ENCODE results near the gene SPDEF.

The SPDEF gene

DNA sequence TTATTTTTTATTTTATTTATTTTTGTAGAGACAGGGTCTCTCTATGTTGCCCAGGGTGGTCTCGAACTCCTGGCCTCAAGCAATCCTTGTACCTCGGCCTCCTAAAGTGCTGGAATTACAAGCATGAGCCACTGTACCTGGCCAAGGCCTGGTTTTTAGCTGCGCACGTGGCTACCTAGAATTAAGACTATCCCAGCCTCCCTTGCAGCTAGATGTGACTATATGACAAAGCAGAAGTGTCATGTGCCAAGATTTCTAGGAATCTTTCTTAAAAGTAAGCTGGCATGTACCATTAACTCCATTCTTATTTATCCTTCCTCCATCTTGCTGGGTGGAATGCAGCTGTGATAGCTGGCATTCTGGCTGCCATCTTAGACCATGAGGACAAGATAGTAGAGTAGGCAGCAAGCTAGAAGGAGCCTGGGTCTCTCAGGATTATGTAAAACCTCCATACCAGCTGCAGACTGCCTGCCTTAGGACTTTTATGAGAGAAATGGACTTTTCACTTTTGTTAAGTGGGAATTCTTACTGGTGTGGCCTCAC lies 2.1 kb upstream of the SPDEF start:
- H3K4me3 ChIP-seq (ENCODE audit: low read length), result no peak overlapping the region
- TF ChIP-seq, protein P1, sequence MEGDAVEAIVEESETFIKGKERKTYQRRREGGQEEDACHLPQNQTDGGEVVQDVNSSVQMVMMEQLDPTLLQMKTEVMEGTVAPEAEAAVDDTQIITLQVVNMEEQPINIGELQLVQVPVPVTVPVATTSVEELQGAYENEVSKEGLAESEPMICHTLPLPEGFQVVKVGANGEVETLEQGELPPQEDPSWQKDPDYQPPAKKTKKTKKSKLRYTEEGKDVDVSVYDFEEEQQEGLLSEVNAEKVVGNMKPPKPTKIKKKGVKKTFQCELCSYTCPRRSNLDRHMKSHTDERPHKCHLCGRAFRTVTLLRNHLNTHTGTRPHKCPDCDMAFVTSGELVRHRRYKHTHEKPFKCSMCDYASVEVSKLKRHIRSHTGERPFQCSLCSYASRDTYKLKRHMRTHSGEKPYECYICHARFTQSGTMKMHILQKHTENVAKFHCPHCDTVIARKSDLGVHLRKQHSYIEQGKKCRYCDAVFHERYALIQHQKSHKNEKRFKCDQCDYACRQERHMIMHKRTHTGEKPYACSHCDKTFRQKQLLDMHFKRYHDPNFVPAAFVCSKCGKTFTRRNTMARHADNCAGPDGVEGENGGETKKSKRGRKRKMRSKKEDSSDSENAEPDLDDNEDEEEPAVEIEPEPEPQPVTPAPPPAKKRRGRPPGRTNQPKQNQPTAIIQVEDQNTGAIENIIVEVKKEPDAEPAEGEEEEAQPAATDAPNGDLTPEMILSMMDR (conservative IDR thresholded peaks at IDR 0.05; ENCODE audit: low read depth, low read length), result no peak
- no peak for DNase-seq (ENCODE audit: low read depth)

DNA sequence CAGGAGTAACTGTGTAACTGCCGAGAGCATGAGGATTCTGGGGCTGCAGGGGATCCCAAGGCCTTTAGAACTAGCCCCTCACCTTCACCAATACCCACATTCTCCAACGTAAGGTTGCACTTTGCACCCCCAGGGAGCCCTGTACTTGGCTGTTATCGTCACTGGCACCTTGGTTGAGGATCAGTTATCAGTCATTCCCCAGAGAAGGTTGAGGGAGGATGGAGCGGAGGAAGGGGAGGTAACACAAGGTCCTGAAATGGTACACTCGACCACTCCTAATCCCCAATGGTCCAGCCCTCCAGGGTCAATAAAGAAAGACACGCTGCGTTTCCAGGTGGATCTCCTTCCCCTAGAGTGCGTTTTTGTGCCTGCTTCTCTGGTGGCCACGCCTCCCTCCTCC lies 1.1 kb upstream of the SPDEF start:
- no peak overlapping the region for H3K4me3 ChIP-seq (ENCODE audit: low read length)
- no peak for DNase-seq (ENCODE audit: low read depth)
- TF ChIP-seq, protein P1 (conservative IDR thresholded peaks at IDR 0.05; ENCODE audit: low read depth, low read length), result no peak

DNA sequence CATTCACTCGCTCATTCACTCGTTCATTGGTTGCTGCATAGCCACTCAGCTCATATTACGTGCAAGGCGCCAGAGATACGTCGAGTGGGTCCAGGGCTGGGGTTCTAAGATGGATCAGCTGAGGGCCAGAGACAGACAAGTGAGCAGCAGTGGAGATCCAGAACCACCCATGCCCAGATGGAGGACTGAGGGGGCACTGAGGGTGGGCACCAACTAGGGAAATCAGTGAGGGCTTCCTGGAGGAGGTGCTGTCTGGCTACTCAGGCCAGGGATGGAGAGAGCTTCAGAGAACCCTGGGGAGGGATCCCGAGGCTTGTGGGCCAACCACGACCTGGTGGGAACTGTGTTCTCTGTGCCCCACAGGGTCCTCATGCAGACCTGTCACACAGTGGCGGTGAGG lies 364 bp upstream of the SPDEF start:
- H3K4me3 ChIP-seq (ENCODE audit: low read length), result no peak overlapping the region
- TF ChIP-seq, protein P1 (conservative IDR thresholded peaks at IDR 0.05; ENCODE audit: low read depth, low read length), result no peak
- no peak for DNase-seq (ENCODE audit: low read depth)

DNA sequence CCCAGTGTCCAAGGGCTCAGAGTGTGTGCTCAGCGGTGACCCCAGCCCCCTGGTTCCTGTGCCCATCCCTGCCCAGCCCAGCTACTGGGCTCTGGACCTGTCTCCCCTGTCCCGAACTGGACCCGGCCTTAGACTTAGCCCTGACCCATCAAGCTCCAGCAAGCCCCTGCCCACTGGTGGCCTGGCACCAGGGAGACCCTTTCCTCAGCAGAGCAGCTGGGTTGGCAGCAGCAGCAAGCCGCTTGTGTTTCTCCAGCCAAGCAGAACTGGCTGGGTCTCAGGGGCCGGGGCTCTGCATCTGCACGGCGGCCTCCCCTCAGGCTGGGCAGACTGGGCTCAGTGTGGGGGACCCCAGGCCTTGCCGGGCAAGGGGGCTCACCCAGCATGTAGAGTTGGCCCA lies 801 bp downstream of the SPDEF start:
- H3K4me3 ChIP-seq (ENCODE audit: low read length), result no peak overlapping the region
- TF ChIP-seq, protein P1 (conservative IDR thresholded peaks at IDR 0.05; ENCODE audit: low read depth, low read length), result no peak
- no peak for DNase-seq (ENCODE audit: low read depth)

DNA sequence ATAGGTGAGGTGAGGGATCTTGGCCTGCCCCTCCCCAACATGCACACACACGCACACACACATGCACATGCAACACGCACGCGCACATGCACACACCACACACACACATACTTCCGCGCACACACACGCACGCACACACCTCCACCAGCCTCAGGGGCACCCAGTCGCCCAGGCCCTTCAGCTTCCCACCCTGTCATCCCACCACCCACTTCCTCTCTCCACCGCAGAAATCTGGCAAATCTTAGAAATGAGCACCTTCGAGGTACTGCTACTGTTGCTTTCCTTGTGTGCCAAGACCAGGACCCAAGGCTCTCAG lies 1.2 kb downstream of the SPDEF start:
- H3K4me3 ChIP-seq (ENCODE audit: low read length), result no peak overlapping the region
- TF ChIP-seq, protein P1 (conservative IDR thresholded peaks at IDR 0.05; ENCODE audit: low read depth, low read length), result no peak
- no peak for DNase-seq (ENCODE audit: low read depth)

DNA sequence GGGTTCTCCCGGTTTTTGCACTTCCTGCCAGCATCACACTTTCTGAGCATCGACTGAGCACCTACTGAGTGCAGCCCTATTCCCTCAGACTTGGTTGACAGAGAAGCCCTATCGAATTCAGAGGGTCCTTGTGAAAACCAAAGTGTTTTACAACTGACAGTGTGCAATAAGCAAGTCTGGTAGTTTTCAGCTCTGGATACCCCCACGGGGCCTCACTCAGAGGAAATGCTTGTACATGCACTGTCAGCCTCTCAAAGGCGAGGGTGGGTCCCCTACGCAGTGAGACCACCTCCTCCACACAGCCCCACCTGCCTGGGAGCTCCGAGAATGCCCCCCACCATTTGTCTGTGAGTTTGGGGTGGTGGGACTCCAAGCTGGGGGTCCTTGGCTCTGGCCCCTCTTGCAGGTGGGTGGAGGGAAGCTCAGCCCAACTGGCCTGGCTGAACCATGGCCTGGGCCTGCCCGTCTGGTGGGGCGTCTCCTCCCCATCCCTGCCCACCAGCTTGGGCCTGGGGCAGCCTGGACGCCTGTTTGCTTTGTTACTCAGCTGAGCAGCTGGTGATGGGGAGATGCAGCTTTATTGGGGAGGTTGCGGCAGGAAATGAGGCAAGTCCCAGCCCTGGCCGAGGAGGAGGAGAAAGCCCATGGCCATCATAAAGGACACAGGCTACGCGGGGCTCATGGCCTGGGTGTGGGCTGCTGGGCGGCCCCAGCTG lies 1.7 kb downstream of the SPDEF start:
- TF ChIP-seq, protein P1 (conservative IDR thresholded peaks at IDR 0.05; ENCODE audit: low read depth, low read length), result no peak
- no peak for DNase-seq (ENCODE audit: low read depth)
- no peak overlapping the region for H3K4me3 ChIP-seq (ENCODE audit: low read length)

DNA sequence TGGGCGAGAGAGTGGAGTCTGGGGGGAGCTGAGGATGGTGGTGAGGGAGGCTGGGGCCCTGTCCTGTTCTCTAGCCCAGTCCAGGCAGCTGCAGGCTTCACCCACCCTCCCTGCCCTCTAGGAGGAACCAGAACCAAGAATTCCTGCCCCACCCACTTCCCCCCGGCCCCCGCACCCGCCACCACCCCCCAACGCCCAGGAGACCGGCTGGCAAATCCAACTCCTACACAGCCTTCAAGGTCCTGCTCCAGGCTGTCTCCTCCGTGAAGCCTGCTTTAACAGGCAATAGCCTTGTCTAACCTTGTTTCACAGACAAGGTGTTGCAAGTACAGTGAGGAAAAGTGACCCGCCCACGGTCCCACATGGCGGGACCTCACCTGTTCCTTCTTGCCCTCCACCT lies 2.4 kb downstream of the SPDEF start:
- no peak for DNase-seq (ENCODE audit: low read depth)
- TF ChIP-seq, protein P1 (conservative IDR thresholded peaks at IDR 0.05; ENCODE audit: low read depth, low read length), result no peak
- no peak overlapping the region for H3K4me3 ChIP-seq (ENCODE audit: low read length)

Measured in retinal pigment epithelial cell (primary cell).